Cardiac muscle cell (in vitro differentiated cells and primary cell): ENCODE results near the gene HSPB6. TPM values are rescaled to one million over a fixed set of nuclear protein-coding genes. Genes with fewer than 3 reads are reported as not detected.
A peak's percentile ranks its signal among the peaks of the same experiment; 100 is the strongest.

Experiments used
- DNase-seq, 2 donors: peaks; one replicate each; pipeline versions ENCODE4 v3.0.0 to v3.0.0-alpha.2; 2010 to 2017; ENCODE audit warnings: low read depth in 1 of 2, low spot score in 1 of 2
- H3K27ac ChIP-seq: fragments of 200-600 bp; sonication (generic); 2 replicates; pipeline ENCODE4 v1.5.1; 2016
- H3K27me3 ChIP-seq: fragments of 200-600 bp; sonication (generic); 2 replicates; pipeline ENCODE4 v1.6.0; 2016; ENCODE audit warnings: control low read depth
- H3K36me3 ChIP-seq: fragments of 200-600 bp; sonication (generic); 2 replicates; pipeline ENCODE4 v1.5.1; 2016; ENCODE audit warnings: control low read depth
- H3K4me1 ChIP-seq: fragments of 200-600 bp; sonication (generic); 2 replicates; pipeline ENCODE4 v1.8.1; 2017; ENCODE audit warnings: low read depth, mild to moderate bottlenecking, mixed run types
- H3K4me3 ChIP-seq: fragments of 200-600 bp; sonication (generic); 2 replicates; pipeline ENCODE4 v1.5.1; 2016; ENCODE audit warnings: mild to moderate bottlenecking
- H3K9me3 ChIP-seq: fragments of 200-600 bp; sonication (generic); 2 replicates; pipeline ENCODE4 v1.5.1; 2017; ENCODE audit warnings: low read depth, mild to moderate bottlenecking, control low read depth
- polyA plus RNA-seq: library from polyadenylated mRNA; unstranded; fragments of >200 nt; fragmentation: Nextera tagmentation; extraction: Ambion mirVana; gene quantifications from 2 replicates; pipeline ENCODE4 v1.2.1, GENCODE V29; 2016
- total RNA-seq: library from RNA; depleted of rRNA; stranded (reverse); fragments of >200 nt; gene quantifications from 2 replicates; pipeline ENCODE4 v1.2.3, GENCODE V29; 2016
- TF ChIP-seq, protein P1 (sequence below): IDR thresholded peaks from 2 replicates; pipeline ENCODE4 v1.5.1; 2012; ENCODE audit warnings: low read depth, mild to moderate bottlenecking, low read length

The HSPB6 gene
- total and polyA plus RNA-seq, 2 experiments from 2014 or later, result 0.51 to 2.6 TPM

DNA sequence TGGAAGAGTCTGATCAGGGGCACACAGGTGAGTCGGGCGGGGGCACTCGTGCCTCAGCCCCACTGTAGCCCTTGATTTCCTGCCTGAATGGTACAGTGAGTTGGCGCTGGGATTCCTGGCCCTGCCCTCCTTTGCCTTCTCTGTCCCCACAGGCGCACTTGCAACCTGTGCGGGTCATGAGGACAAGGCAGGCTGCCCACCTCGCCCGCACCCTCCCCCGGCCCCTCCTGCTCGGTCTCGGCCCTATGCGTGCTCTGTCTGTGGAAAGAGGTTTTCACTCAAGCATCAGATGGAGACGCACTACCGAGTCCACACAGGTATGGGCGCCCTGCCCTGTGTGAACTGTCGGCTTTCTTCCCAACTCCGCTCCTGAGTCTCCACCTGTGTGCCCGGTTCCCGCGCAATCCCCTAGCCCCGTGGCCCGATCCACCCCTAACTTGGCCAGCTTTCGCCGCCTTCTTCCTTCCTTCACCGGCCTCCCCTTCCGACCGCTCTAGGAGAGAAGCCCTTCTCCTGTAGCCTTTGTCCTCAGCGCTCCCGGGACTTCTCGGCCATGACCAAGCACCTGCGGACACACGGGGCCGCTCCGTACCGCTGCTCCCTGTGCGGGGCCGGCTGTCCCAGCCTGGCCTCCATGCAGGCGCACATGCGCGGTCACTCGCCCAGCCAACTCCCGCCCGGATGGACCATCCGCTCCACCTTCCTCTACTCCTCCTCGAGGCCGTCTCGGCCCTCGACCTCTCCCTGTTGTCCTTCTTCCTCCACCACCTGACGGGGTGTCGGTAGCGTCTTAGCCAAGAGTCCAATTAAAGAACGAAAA, 40.6 kb downstream of the HSPB6 start:
- Histone ChIP-seq H3K4me3 (peak overlapping the region; percentile 70), H3K27me3 (no peaks in the 10 kb centered on the region), H3K36me3 (no peaks in the 10 kb centered on the region), H3K27ac (peak overlapping the region; percentile 87), H3K9me3 (no peaks in the 10 kb centered on the region), H3K4me1 (peaks cover 6% of the 10 kb centered on the region)
- DNase-seq, result peak in 1 of 2 donors; percentile 72
- TF ChIP-seq, protein P1, sequence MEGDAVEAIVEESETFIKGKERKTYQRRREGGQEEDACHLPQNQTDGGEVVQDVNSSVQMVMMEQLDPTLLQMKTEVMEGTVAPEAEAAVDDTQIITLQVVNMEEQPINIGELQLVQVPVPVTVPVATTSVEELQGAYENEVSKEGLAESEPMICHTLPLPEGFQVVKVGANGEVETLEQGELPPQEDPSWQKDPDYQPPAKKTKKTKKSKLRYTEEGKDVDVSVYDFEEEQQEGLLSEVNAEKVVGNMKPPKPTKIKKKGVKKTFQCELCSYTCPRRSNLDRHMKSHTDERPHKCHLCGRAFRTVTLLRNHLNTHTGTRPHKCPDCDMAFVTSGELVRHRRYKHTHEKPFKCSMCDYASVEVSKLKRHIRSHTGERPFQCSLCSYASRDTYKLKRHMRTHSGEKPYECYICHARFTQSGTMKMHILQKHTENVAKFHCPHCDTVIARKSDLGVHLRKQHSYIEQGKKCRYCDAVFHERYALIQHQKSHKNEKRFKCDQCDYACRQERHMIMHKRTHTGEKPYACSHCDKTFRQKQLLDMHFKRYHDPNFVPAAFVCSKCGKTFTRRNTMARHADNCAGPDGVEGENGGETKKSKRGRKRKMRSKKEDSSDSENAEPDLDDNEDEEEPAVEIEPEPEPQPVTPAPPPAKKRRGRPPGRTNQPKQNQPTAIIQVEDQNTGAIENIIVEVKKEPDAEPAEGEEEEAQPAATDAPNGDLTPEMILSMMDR, result no peak

DNA sequence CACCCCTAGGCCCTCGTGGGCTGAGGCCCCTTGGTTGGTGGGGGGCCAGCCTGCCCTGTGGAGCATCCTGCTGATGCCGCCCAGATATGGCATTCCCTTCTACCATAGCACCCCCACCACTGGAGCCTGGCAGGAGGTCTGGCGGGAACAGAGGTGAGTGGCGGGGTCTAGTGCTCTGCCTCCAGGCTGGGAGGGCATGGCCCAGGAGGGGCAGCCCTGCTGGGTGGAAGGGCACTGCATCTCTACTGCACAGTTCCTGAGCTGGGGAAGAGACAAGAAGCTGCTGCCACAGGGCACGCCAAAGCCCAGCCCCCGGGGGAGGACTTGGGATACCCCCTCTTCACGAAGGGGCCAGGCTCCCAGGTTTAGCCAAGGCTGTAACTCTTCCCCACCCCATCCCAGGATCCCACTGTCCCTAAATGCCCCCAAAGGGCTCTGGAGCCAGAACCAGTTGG, 41.4 kb downstream of the HSPB6 start:
- Histone ChIP-seq H3K4me3 (no peak overlapping the region), H3K27ac (no peak overlapping the region)

DNA sequence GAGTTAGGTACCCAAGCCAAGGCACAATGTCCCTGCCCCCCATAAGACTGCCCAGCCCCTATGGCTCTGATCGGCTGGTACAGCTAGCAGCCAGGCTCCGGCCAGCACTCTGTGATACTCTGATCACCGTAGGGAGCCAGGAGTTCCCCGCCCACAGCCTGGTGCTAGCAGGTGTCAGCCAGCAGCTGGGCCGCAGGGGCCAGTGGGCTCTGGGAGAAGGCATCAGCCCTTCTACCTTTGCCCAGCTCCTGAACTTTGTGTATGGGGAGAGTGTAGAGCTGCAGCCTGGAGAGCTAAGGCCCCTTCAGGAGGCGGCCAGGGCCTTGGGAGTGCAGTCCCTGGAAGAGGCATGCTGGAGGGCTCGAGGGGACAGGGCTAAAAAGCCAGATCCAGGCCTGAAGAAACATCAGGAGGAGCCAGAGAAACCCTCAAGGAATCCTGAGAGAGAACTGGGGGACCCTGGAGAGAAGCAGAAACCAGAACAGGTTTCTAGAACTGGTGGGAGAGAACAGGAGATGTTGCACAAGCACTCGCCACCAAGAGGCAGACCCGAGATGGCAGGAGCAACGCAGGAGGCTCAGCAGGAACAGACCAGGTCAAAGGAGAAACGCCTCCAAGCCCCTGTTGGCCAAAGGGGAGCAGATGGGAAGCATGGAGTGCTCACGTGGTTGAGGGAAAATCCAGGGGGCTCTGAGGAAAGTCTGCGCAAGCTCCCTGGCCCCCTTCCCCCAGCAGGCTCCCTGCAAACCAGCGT, 42.1 kb downstream of the HSPB6 start:
- H3K9me3 ChIP-seq, result no peaks in the 10 kb centered on the region
- H3K27me3 ChIP-seq, result no peaks in the 10 kb centered on the region
- H3K4me1 ChIP-seq, result peaks cover 6% of the 10 kb centered on the region
- no peak overlapping the region for H3K27ac ChIP-seq
- no peaks in the 10 kb centered on the region for H3K36me3 ChIP-seq
- TF ChIP-seq, protein P1, result no peak
- no peak for DNase-seq
- no peak overlapping the region for H3K4me3 ChIP-seq

More for the DNA sequence above, 41.4 kb downstream of the HSPB6 start:
- Histone ChIP-seq H3K36me3 (no peaks in the 10 kb centered on the region), H3K4me1 (peaks cover 6% of the 10 kb centered on the region), H3K27me3 (no peaks in the 10 kb centered on the region), H3K9me3 (no peaks in the 10 kb centered on the region)
- TF ChIP-seq, protein P1, result no peak
- DNase-seq, result no peak

DNA sequence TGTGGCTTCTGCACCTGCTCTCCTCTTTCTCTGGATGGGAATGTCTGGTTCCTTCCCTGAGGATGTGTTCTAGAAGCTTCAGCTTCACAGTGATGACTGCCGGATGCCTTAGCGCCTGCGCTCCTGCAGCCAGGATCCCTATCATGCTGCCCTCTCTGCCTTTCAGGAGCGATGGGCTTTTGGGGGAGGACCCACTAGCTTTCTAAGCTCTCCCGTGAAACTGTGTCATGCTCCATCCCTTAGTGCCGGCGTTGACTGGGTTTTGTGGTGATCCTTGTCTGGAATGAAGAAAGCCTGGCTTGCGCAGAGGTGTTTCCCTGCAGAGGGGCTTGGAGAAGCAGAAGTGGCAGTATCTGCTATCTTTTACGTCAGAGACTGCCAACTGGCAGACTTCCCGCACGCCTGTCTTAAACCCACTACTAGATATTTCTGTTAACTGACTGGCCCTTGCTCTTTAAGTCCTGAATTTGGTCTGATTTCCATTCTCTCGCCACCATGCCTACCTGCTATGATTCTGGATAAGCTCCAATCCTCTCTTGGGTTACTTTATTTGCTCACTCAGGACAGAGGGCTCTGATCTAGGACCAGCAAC, 42.8 kb downstream of the HSPB6 start:
- Histone ChIP-seq H3K4me1 (peaks cover 6% of the 10 kb centered on the region), H3K9me3 (no peaks in the 10 kb centered on the region), H3K4me3 (no peak overlapping the region), H3K27me3 (no peaks in the 10 kb centered on the region), H3K27ac (no peak overlapping the region), H3K36me3 (no peaks in the 10 kb centered on the region)
- TF ChIP-seq, protein P1, result no peak
- no peak for DNase-seq

DNA sequence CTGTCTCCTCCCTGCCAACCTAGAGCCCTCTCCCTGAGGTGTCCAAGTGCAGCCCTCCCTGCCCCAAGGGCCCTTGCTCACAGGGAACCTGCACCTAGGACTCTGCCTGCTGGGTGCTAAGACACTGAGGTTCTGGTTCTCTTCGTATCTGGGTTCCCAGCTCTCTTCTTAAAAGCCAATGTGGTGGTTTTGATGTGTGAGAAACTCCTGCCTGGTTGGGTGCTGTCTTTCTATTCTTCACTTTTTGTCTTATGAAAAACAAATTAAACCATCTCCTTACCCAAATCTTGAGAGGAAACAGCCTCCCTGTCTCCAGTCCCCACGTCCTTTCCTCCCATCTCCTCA, 43.4 kb downstream of the HSPB6 start:
- DNase-seq, result no peak
- H3K4me3 ChIP-seq, result no peak overlapping the region
- H3K9me3 ChIP-seq, result no peaks in the 10 kb centered on the region
- TF ChIP-seq, protein P1, result no peak
- H3K36me3 ChIP-seq, result no peaks in the 10 kb centered on the region
- no peak overlapping the region for H3K27ac ChIP-seq
- H3K27me3 ChIP-seq, result no peaks in the 10 kb centered on the region
- peaks cover 6% of the 10 kb centered on the region for H3K4me1 ChIP-seq
